HepG2 (cell line): ENCODE measurements around the gene CPEB4. TPM values are rescaled to one million over a fixed set of nuclear protein-coding genes. Genes with fewer than 3 reads are reported as not detected.

Experiments
- ATAC-seq: fragments of 200-7000 bp; cut with Tn5 transposase; 3 replicates; pipeline ENCODE4 v1.9.1; 2020; ENCODE audit warnings: mild to moderate bottlenecking, moderate library complexity
- BruUV-seq: library from RNA; stranded (reverse); fragments of 400-500 nt; replicated peaks from 2 replicates; lab custom pipeline; 2021; lab: Mats Ljungman, UMichigan
- CTCF ChIA-PET: fragments of 300-600 bp; formaldehyde crosslinking; extraction: SDS; loops from one replicate; lab custom pipeline; 2021; ENCODE audit warnings: low total read pairs, inconsistent platforms, low intra/inter-chr PET ratio; lab: Yijun Ruan, JAX
- POLR2A ChIA-PET: fragments of 350-600 bp; sonication (Branson Sonifier 250); formaldehyde crosslinking; loops from one replicate; lab custom pipeline; 2020; ENCODE audit warnings: antibody characterized with exemption, inconsistent platforms; lab: Yijun Ruan, JAX
- DNase-seq: peaks from one replicate; pipeline ENCODE4 v3.0.0-alpha.2; 2015; ENCODE audit warnings: low spot score
- FAIRE-seq: peaks from 3 replicates; lab custom pipeline; 2011; peaks lifted over from hg19 to GRCh38; lab: Jason Lieb, UNC
- H2AFZ ChIP-seq: one replicate; pipeline ENCODE4 v1.6.1; 2011; ENCODE audit warnings: low read length, inconsistent platforms
- H3K27ac ChIP-seq: fragments of 300-600 bp; 3 replicates; pipeline ENCODE4 v1.8.0; 2011; ENCODE audit warnings: mixed run types, mild to moderate bottlenecking, mixed read lengths, low read length, inconsistent platforms; ENCODE audit not compliant: insufficient read depth; ENCODE audit errors: extremely low read length
- H3K27me3 ChIP-seq, 2 experiments: fragments of 200-600 bp in 1 of 2; 2 replicates in 1 of 2; 3 replicates in 1 of 2; pipeline versions ENCODE4 v1.6.0 to v1.8.0; 2011; ENCODE audit warnings: low read length in 2 of 2, mild to moderate bottlenecking in 2 of 2, moderate library complexity in 2 of 2, inconsistent platforms in 1 of 2; ENCODE audit not compliant: insufficient read depth in 2 of 2, control insufficient read depth in 1 of 2
- H3K36me3 ChIP-seq, 2 experiments: fragments of 200-600 bp in 1 of 2; replicated peaks in 1 of 2; 2 replicates in 1 of 2; 3 replicates in 1 of 2; pipeline versions ENCODE4 v1.5.1 to v1.8.0; 2011; ENCODE audit warnings: low read length in 2 of 2, inconsistent platforms in 1 of 2; ENCODE audit not compliant: insufficient read depth in 2 of 2, control insufficient read depth in 1 of 2
- H3K4me1 ChIP-seq: 2 replicates; pipeline ENCODE4 v1.5.1; 2012; ENCODE audit warnings: low read length, inconsistent platforms; ENCODE audit not compliant: insufficient read depth
- H3K4me2 ChIP-seq: 2 replicates; pipeline ENCODE4 v1.6.0; 2011; ENCODE audit warnings: low read depth, low read length, inconsistent platforms
- H3K4me3 ChIP-seq, 3 experiments: fragments of 200-600 bp in 1 of 3; sonication (generic), shearing (Covaris generic) in 1 of 3; replicated peaks in 1 of 3; 2 replicates each; pipeline ENCODE4 v1.5.1; 2011 to 2016; ENCODE audit warnings: low read length in 3 of 3, inconsistent platforms in 2 of 3, low read depth in 2 of 3, mild to moderate bottlenecking in 2 of 3, control low read depth in 1 of 3, mixed read lengths in 1 of 3; ENCODE audit not compliant: insufficient read depth in 1 of 3
- H3K79me2 ChIP-seq: one replicate; pipeline ENCODE4 v1.6.1; 2011; ENCODE audit warnings: low read length, inconsistent platforms; ENCODE audit not compliant: insufficient read depth
- H3K9ac ChIP-seq: 2 replicates; pipeline ENCODE4 v1.6.0; 2011; ENCODE audit warnings: mild to moderate bottlenecking, low read depth, low read length, inconsistent platforms; ENCODE audit not compliant: insufficient read depth
- H3K9me3 ChIP-seq: 2 replicates; pipeline ENCODE4 v1.5.1; 2012; ENCODE audit warnings: mild to moderate bottlenecking, low read length
- H4K20me1 ChIP-seq: 2 replicates; pipeline ENCODE4 v1.6.0; 2011; ENCODE audit warnings: inconsistent platforms, mild to moderate bottlenecking, low read length, moderate library complexity; ENCODE audit not compliant: insufficient read depth
- MYPOP ChIP-seq: sonication (generic); formaldehyde crosslinking; IDR thresholded peaks from 2 replicates; pipeline ENCODE4 v1.8.1; 2023; ENCODE audit warnings: mild to moderate bottlenecking, moderate library complexity, missing genetic modification reagents
- PRMT3 ChIP-seq: sonication (generic); formaldehyde crosslinking; IDR thresholded peaks from 2 replicates; pipeline ENCODE4 v1.8.1; 2022; ENCODE audit warnings: low read depth, mild to moderate bottlenecking, moderate library complexity, missing genetic modification reagents, borderline replicate concordance
- RARG ChIP-seq: sonication (generic); formaldehyde crosslinking; IDR thresholded peaks from 2 replicates; pipeline ENCODE4 v1.4.0; 2020; ENCODE audit warnings: low read depth, mild to moderate bottlenecking, missing genetic modification reagents
- RBM22 ChIP-seq: fragments of 200-400 bp; formaldehyde crosslinking; optimal IDR thresholded peaks from 2 replicates; pipeline ENCODE3; 2017; ENCODE audit warnings: mild to moderate bottlenecking, low read length, moderate library complexity
- U2AF1 ChIP-seq: fragments of 200-400 bp; formaldehyde crosslinking; optimal IDR thresholded peaks from 2 replicates; pipeline ENCODE3; 2017; ENCODE audit warnings: mild to moderate bottlenecking, low read depth, low read length
- ZNF230 ChIP-seq: sonication (generic); formaldehyde crosslinking; IDR thresholded peaks from 2 replicates; pipeline ENCODE4 v1.4.0; 2020; ENCODE audit warnings: mild to moderate bottlenecking, missing genetic modification reagents
- ZNF337 ChIP-seq: sonication (generic); formaldehyde crosslinking; IDR thresholded peaks from 2 replicates; pipeline ENCODE4 v1.5.1; 2020; ENCODE audit warnings: missing genetic modification reagents, low read depth, mild to moderate bottlenecking, borderline replicate concordance
- ZNF781 ChIP-seq: sonication (generic); formaldehyde crosslinking; IDR thresholded peaks from 2 replicates; pipeline ENCODE4 v1.5.1; 2020; ENCODE audit warnings: borderline replicate concordance, mild to moderate bottlenecking, missing genetic modification reagents; ENCODE audit errors: not compliant biosample characterization
- WGBS: methylation state at CpG from one replicate; pipeline ENCODE4 v1.1.6; 2017; ENCODE audit warnings: low lambda C conversion rate; 5-methylcytosine and 5-hydroxymethylcytosine counted together
- in situ Hi-C: cut with HindIII; loops from 2 replicates; pipeline ENCODE4 v1.10.0; 2017; ENCODE audit warnings: low pct_unique_long_range_greater_than_20kb; ENCODE audit not compliant: extremely low pct_ligation_motif_present
- intact Hi-C: fragments of 100-400 bp; cut with micrococcal nuclease; formaldehyde crosslinking; loops from one replicate; pipeline ENCODE4 v1.10.0; 2022; ENCODE audit not compliant: unreplicated experiment
- polyA plus RNA-seq, 8 experiments: library from polyadenylated mRNA; depleted of rRNA in 3 of 8; stranded (reverse) in 7 of 8; unstranded in 1 of 8; fragments of >200 nt; fragmentation: Illumina TruSeq in 4 of 8; extraction: Trizol in 4 of 8; gene quantifications; 2 replicates each; pipeline versions ENCODE4 v1.2.1 to v1.2.3, GENCODE V29; 2011 to 2016; ENCODE audit warnings: low read depth in 4 of 8, missing spikeins in 1 of 8, mixed read lengths in 1 of 8; ENCODE audit not compliant: insufficient read depth in 1 of 8
- total RNA-seq, 5 experiments: library from RNA; depleted of rRNA; stranded (reverse); fragments of >200 nt; fragmentation: Illumina TruSeq; extraction: Trizol; gene quantifications; 2 replicates each; pipeline ENCODE4 v1.2.3, GENCODE V29; 2016; ENCODE audit warnings: low read depth in 1 of 5
- TF ChIP-seq, protein P1 (sequence below): sonication (generic); formaldehyde crosslinking; IDR thresholded peaks from 2 replicates; pipeline ENCODE4 v1.8.0; 2022; ENCODE audit warnings: mild to moderate bottlenecking, missing genetic modification reagents

CPEB4 gene
- total and polyA plus RNA-seq, 2 of the 13 experiments (the other 11 are each of a cell fraction or from before 2014, with no cell fraction given): 7.7 to 26.7 TPM

DNA sequence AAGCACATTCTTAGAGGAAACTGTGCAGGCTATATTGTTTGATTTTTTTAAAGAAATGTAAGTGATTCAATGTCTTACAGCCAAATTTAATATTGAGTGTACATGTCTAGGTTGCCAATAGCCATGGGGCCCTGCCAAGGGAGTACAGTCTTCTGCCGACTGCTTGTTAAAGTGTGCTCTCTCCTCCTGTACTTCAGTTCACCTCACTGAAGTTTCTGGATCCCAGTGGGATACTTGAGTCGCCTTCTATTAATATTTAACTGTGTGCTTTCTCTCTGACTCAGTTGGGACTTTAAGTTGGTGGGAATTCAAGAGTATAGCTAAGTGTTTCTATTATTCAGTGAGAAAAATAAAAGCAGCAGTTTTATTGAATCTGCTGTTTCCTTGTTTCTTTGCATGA lies 56.4 kb downstream of the CPEB4 start (continued):
- TF ChIP-seq PRMT3 (CRISPR knock-in tag) (no peak), RARG (CRISPR knock-in tag) (no peak), MYPOP (CRISPR knock-in tag) (no peak), ZNF781 (CRISPR knock-in tag) (no peak)
- TF ChIP-seq, all 625 proteins: peak for 0

DNA sequence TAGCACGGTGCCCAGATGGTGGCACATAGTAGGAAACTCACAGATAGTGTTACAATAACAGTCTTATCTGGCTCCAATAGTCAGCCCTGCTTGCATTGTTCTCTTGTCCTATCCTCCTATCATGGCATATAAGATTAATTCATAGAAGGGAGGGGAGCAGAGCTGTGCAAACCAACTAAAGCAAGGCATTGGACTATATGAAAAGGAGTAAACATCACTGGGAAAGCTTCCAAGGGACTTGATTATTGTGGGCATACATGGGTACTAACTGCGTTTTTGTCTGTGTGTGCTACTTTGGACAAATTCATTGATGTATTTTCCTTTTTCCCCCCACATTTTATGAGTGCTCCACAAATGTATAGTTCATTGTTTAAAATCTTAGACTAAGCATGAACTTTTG lies 57.0 kb downstream of the CPEB4 start:
- CTCF ChIA-PET: no interaction called here
- no peak overlapping the region for H3K9ac ChIP-seq
- peaks cover 13% of the 10 kb centered on the region for H3K79me2 ChIP-seq
- no peak overlapping the region for H3K4me3 ChIP-seq
- peaks cover 76% of the 10 kb centered on the region for H3K4me1 ChIP-seq
- BruUV-seq: no TSS peak
- in situ Hi-C loops (no loop called here), intact Hi-C loops (no loop called here)
- ATAC-seq: no peak
- H3K36me3 ChIP-seq: peaks cover 10 to 28% of the 10 kb centered on the region in 2 experiments
- H4K20me1 ChIP-seq: no peaks in the 10 kb centered on the region
- 92% methylated on average over 2 of the region's 2 CpGs for WGBS
- no peaks in the 10 kb centered on the region; a peak in 1 of 5 replicates for H3K27me3 ChIP-seq
- no peaks in the 10 kb centered on the region for H3K9me3 ChIP-seq
- H2AFZ ChIP-seq: no peak overlapping the region
- no peak overlapping the region for H3K4me2 ChIP-seq
- H3K27ac ChIP-seq: peak overlapping the region; percentile 62
- no peak for FAIRE-seq
- DNase-seq: no peak
- TF ChIP-seq ZNF230 (CRISPR knock-in tag): no peak
- no peak for TF ChIP-seq ZNF337
- TF ChIP-seq U2AF1: no peak
- no peak for TF ChIP-seq RBM22
- TF ChIP-seq, protein P1, sequence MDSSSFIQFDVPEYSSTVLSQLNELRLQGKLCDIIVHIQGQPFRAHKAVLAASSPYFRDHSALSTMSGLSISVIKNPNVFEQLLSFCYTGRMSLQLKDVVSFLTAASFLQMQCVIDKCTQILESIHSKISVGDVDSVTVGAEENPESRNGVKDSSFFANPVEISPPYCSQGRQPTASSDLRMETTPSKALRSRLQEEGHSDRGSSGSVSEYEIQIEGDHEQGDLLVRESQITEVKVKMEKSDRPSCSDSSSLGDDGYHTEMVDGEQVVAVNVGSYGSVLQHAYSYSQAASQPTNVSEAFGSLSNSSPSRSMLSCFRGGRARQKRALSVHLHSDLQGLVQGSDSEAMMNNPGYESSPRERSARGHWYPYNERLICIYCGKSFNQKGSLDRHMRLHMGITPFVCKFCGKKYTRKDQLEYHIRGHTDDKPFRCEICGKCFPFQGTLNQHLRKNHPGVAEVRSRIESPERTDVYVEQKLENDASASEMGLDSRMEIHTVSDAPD: no peak
- POLR2A ChIA-PET: interaction anchor here (4.0 kb wide), 1 partner anchor 12 kb away, joined by 32 read pairs; no protein-coding TSS in a partner anchor
